ENCODE data around the gene FANCC. TPM values are rescaled to one million over a fixed set of nuclear protein-coding genes. Genes with fewer than 3 reads are reported as not detected.

The FANCC gene
- total RNA-seq, 6 experiments from 2014 or later, result 4.7 to 7.1 (median 5.7) TPM

GRCh38 chr9:95306819-95307218, 10.7 kb downstream of the FANCC start:
- H3K27ac Mint-ChIP-seq, result no peak overlapping the region
- no peak overlapping the region for H3K4me3 Mint-ChIP-seq
- H3K4me1 Mint-ChIP-seq (ENCODE audit: low read depth), result peaks cover 34% of the 10 kb centered on the region
- no peak for DNase-seq
- TF ChIP-seq CTCF (IDR thresholded peaks at IDR 0.05), result no peak
- H3K9me3 Mint-ChIP-seq, result no peaks in the 10 kb centered on the region
- no peaks in the 10 kb centered on the region for H3K27me3 Mint-ChIP-seq (ENCODE audit: insufficient read depth)
- no peaks in the 10 kb centered on the region; the same call in 1 of the 2 replicates for H3K36me3 Mint-ChIP-seq (ENCODE audit: low read depth)

- no peak for DNase-seq
- H3K9me3 Mint-ChIP-seq, result no peaks in the 10 kb centered on the region
- TF ChIP-seq CTCF (IDR thresholded peaks at IDR 0.05), result no peak
- no peaks in the 10 kb centered on the region for H3K27me3 Mint-ChIP-seq (ENCODE audit: insufficient read depth)
- no peaks in the 10 kb centered on the region; the same call in 1 of the 2 replicates for H3K36me3 Mint-ChIP-seq (ENCODE audit: low read depth)
- H3K4me3 Mint-ChIP-seq, result peak overlapping the region; percentile 2; the same call in 1 of the 2 replicates
- peaks cover 30% of the 10 kb centered on the region for H3K4me1 Mint-ChIP-seq (ENCODE audit: low read depth)
- peak overlapping the region; percentile 9; the same call in 1 of the 2 replicates for H3K27ac Mint-ChIP-seq
Observed at GRCh38 chr9:95305770-95306492, 11.6 kb downstream of the FANCC start.

GRCh38 chr9:95302479-95302878, 15.0 kb downstream of the FANCC start:
- H3K27me3 Mint-ChIP-seq (ENCODE audit: insufficient read depth), result no peaks in the 10 kb centered on the region
- DNase-seq, result no peak
- peaks cover 27% of the 10 kb centered on the region for H3K4me1 Mint-ChIP-seq (ENCODE audit: low read depth)
- no peaks in the 10 kb centered on the region for H3K9me3 Mint-ChIP-seq
- no peak for TF ChIP-seq CTCF (IDR thresholded peaks at IDR 0.05)
- no peak overlapping the region for H3K4me3 Mint-ChIP-seq
- H3K36me3 Mint-ChIP-seq (ENCODE audit: low read depth), result no peaks in the 10 kb centered on the region
- no peak overlapping the region for H3K27ac Mint-ChIP-seq

- no peak overlapping the region for H3K27ac Mint-ChIP-seq
- H3K36me3 Mint-ChIP-seq (ENCODE audit: low read depth), result no peaks in the 10 kb centered on the region; the same call in 1 of the 2 replicates
- no peak for DNase-seq
- H3K9me3 Mint-ChIP-seq, result no peaks in the 10 kb centered on the region
- H3K27me3 Mint-ChIP-seq (ENCODE audit: insufficient read depth), result peaks cover 2% of the 10 kb centered on the region; the same call in 1 of the 2 replicates
- H3K4me1 Mint-ChIP-seq (ENCODE audit: low read depth), result peaks cover 12% of the 10 kb centered on the region
- TF ChIP-seq CTCF (IDR thresholded peaks at IDR 0.05), result no peak; the same call in 1 of the 2 replicates
- H3K4me3 Mint-ChIP-seq, result no peak overlapping the region
Observed at GRCh38 chr9:95297760-95298159, 19.7 kb downstream of the FANCC start.

- no peak overlapping the region for H3K27ac Mint-ChIP-seq
- H3K36me3 Mint-ChIP-seq (ENCODE audit: low read depth), result no peaks in the 10 kb centered on the region; the same call in 1 of the 2 replicates
- peaks cover 2% of the 10 kb centered on the region; the same call in 1 of the 2 replicates for H3K27me3 Mint-ChIP-seq (ENCODE audit: insufficient read depth)
- H3K9me3 Mint-ChIP-seq, result no peaks in the 10 kb centered on the region
- H3K4me1 Mint-ChIP-seq (ENCODE audit: low read depth), result peaks cover 12% of the 10 kb centered on the region
- DNase-seq, result no peak
- H3K4me3 Mint-ChIP-seq, result no peak overlapping the region
- TF ChIP-seq CTCF (IDR thresholded peaks at IDR 0.05), result no peak
Observed at GRCh38 chr9:95297316-95297715, 20.2 kb downstream of the FANCC start.

Data from HFFc6 (cell line).